ENCODE measurements around the gene ZDHHC1.

Gene ZDHHC1

GRCh38 chr16:67406111-67406971, 9.9 kb downstream of the ZDHHC1 start:
- no peak for DNase-seq

- DNase-seq = no peak
Measured at GRCh38 chr16:67405336-67405735, 10.9 kb downstream of the ZDHHC1 start.

- no peak for DNase-seq
Measured at GRCh38 chr16:67404740-67405226, 11.5 kb downstream of the ZDHHC1 start.

GRCh38 chr16:67403976-67404555, 12.2 kb downstream of the ZDHHC1 start:
- DNase-seq = no peak

- DNase-seq = no peak
Measured at GRCh38 chr16:67400901-67401300, 15.4 kb downstream of the ZDHHC1 start.

GRCh38 chr16:67399749-67400704, 16.2 kb downstream of the ZDHHC1 start:
- DNase-seq = no peak

- DNase-seq = peak; percentile 53
Measured at GRCh38 chr16:67399218-67399733, 17.0 kb downstream of the ZDHHC1 start.

GRCh38 chr16:67398546-67399217, 17.6 kb downstream of the ZDHHC1 start:
- DNase-seq = no peak

GRCh38 chr16:67397812-67398545, 18.3 kb downstream of the ZDHHC1 start:
- no peak for DNase-seq

GRCh38 chr16:67397036-67397801, 19.1 kb downstream of the ZDHHC1 start:
- no peak for DNase-seq

GRCh38 chr16:67396159-67397035, 19.9 kb downstream of the ZDHHC1 start:
- no peak for DNase-seq

GRCh38 chr16:67395458-67396158, 20.7 kb downstream of the ZDHHC1 start:
- no peak for DNase-seq

- DNase-seq = no peak
Measured at GRCh38 chr16:67395105-67395457, 21.2 kb downstream of the ZDHHC1 start.

- no peak for DNase-seq
Measured at GRCh38 chr16:67394155-67395104, 21.8 kb downstream of the ZDHHC1 start.

GRCh38 chr16:67393788-67394154, 22.5 kb downstream of the ZDHHC1 start:
- DNase-seq = no peak

- peak; percentile 27 for DNase-seq
Measured at GRCh38 chr16:67393111-67393787, 23.0 kb downstream of the ZDHHC1 start, which contains the start of gene TPPP3. TPPP3 (minus strand) TSS chr16:67393498; CDS start chr16:67391111, 2,387 bp downstream.
